Endometrial microvascular endothelial cells (primary cell): ENCODE results near the gene VPS13D. TPM values are rescaled to one million over a fixed set of nuclear protein-coding genes. Genes with fewer than 3 reads are reported as not detected.
"Not testable (repeated sequence)": the region's sequence is repeated elsewhere in the genome, so short reads cannot be mapped to it uniquely, and the experiment has no call there.

Experiments used
- in situ Hi-C: cut with HindIII; loops from 2 replicates; pipeline ENCODE4 v1.10.0; 2017; ENCODE audit warnings: low sequenced_read_pairs, low pct_unique_long_range_greater_than_20kb; ENCODE audit errors: inconsistent ontology term
- total RNA-seq: library from RNA; depleted of rRNA; stranded (reverse); fragments of >200 nt; gene quantifications from one replicate; pipeline ENCODE4 v1.2.3, GENCODE V29; 2015; ENCODE audit errors: inconsistent ontology term

Gene VPS13D
- total RNA-seq, 1 donor from 2014 or later = 19.3 TPM

GRCh38 chr1:12528021-12528852 lies 298.4 kb downstream of the VPS13D start:
- in situ Hi-C loops = no loop called here

- in situ Hi-C loops = no loop called here
Observed at GRCh38 chr1:12529640-12530174, 299.9 kb downstream of the VPS13D start.

GRCh38 chr1:12530462-12531178 lies 300.8 kb downstream of the VPS13D start:
- in situ Hi-C loops = no loop called here

- in situ Hi-C loops = no loop called here
Observed at GRCh38 chr1:12531179-12531499, 301.3 kb downstream of the VPS13D start.

GRCh38 chr1:12532405-12533315 lies 302.8 kb downstream of the VPS13D start:
- in situ Hi-C loops = no loop called here

GRCh38 chr1:12536023-12536639 lies 306.3 kb downstream of the VPS13D start:
- in situ Hi-C loops = no loop called here

- in situ Hi-C loops = no loop called here
Observed at GRCh38 chr1:12537294-12537693, 307.5 kb downstream of the VPS13D start.

GRCh38 chr1:12537906-12538461 lies 308.2 kb downstream of the VPS13D start:
- in situ Hi-C loops = no loop called here

- in situ Hi-C loops = not testable (repeated sequence)
Observed at GRCh38 chr1:12538536-12538935, 308.7 kb downstream of the VPS13D start.

- in situ Hi-C loops = no loop called here
Observed at GRCh38 chr1:12539320-12539704, 309.5 kb downstream of the VPS13D start.

GRCh38 chr1:12539705-12540579 lies 310.1 kb downstream of the VPS13D start:
- in situ Hi-C loops = no loop called here

- in situ Hi-C loops = no loop called here
Observed at GRCh38 chr1:12540580-12541273, 310.9 kb downstream of the VPS13D start.

- in situ Hi-C loops = no loop called here
Observed at GRCh38 chr1:12541274-12542137, 311.7 kb downstream of the VPS13D start.

GRCh38 chr1:12542138-12542465 lies 312.3 kb downstream of the VPS13D start:
- in situ Hi-C loops = no loop called here

GRCh38 chr1:12542616-12543592 lies 313.1 kb downstream of the VPS13D start:
- in situ Hi-C loops = no loop called here
